ENCODE measurements around the gene HSFX2.

The HSFX2 gene

GRCh38 chrX:149572743-149573142 is 22.4 kb downstream of the HSFX2 start:
- TF ChIP-seq CTCF (IDR thresholded peaks at IDR 0.05; ENCODE audit: low read depth, low read length, missing control alignments), result no peak
- no peak for DNase-seq (ENCODE audit: low read depth)
- no peak overlapping the region for H3K4me3 ChIP-seq (ENCODE audit: low read depth, low read length)

- H3K4me3 ChIP-seq (ENCODE audit: low read depth, low read length), result no peak overlapping the region
- TF ChIP-seq CTCF (IDR thresholded peaks at IDR 0.05; ENCODE audit: low read depth, low read length, missing control alignments), result no peak
- DNase-seq (ENCODE audit: low read depth), result no peak
Measured at GRCh38 chrX:149571770-149572169, 23.3 kb downstream of the HSFX2 start.

- H3K4me3 ChIP-seq (ENCODE audit: low read depth, low read length), result no peak overlapping the region
- no peak for TF ChIP-seq CTCF (IDR thresholded peaks at IDR 0.05; ENCODE audit: low read depth, low read length, missing control alignments)
Measured at GRCh38 chrX:149570668-149571067, 24.4 kb downstream of the HSFX2 start.

GRCh38 chrX:149569770-149570169 is 25.3 kb downstream of the HSFX2 start:
- DNase-seq (ENCODE audit: low read depth), result no peak
- TF ChIP-seq CTCF (IDR thresholded peaks at IDR 0.05; ENCODE audit: low read depth, low read length, missing control alignments), result no peak
- H3K4me3 ChIP-seq (ENCODE audit: low read depth, low read length), result no peak overlapping the region

More at GRCh38 chrX:149570668-149571067, 24.4 kb downstream of the HSFX2 start:
- DNase-seq (ENCODE audit: low read depth), result no peak

GRCh38 chrX:149568701-149569296 is 26.3 kb downstream of the HSFX2 start:
- TF ChIP-seq CTCF (IDR thresholded peaks at IDR 0.05; ENCODE audit: low read depth, low read length, missing control alignments), result no peak
- no peak overlapping the region for H3K4me3 ChIP-seq (ENCODE audit: low read depth, low read length)
- no peak for DNase-seq (ENCODE audit: low read depth)

- no peak for DNase-seq (ENCODE audit: low read depth)
- no peak for TF ChIP-seq CTCF (IDR thresholded peaks at IDR 0.05; ENCODE audit: low read depth, low read length, missing control alignments)
- no peak overlapping the region for H3K4me3 ChIP-seq (ENCODE audit: low read depth, low read length)
Measured at GRCh38 chrX:149567621-149568417, 27.3 kb downstream of the HSFX2 start.

All from GM12864 (cell line).